Suprapubic skin (tissue), 3 donors: ENCODE data around the gene ORAI2.
"Not testable (repeated sequence)": the region's sequence is repeated elsewhere in the genome, so short reads cannot be mapped to it uniquely, and the experiment has no call there.

Source experiments
- CTCF ChIP-seq, 2 donors: fragments of 200-600 bp in 1 of 2; fragments of 450-650 bp in 1 of 2; sonication (generic) in 1 of 2; IDR thresholded peaks; one replicate each; pipeline ENCODE4 v1.5.1; 2016 to 2019; ENCODE audit warnings: antibody characterized with exemption in 2 of 2, mild to moderate bottlenecking in 1 of 2, moderate library complexity in 1 of 2
- EP300 ChIP-seq: sonication (generic); formaldehyde crosslinking; IDR thresholded peaks from one replicate; pipeline ENCODE4 v1.6.1; 2017; ENCODE audit warnings: antibody characterized with exemption
- POLR2A ChIP-seq, 2 donors: fragments of 450-650 bp; IDR thresholded peaks; one replicate each; pipeline ENCODE4 v1.6.1; 2017; ENCODE audit warnings: antibody characterized with exemption in 2 of 2, mild to moderate bottlenecking in 2 of 2, moderate library complexity in 2 of 2

GRCh38 chr7:102496861-102497260 lies 63.5 kb downstream of the ORAI2 start:
- not testable (repeated sequence) for TF ChIP-seq CTCF (IDR thresholded peaks at IDR 0.05); EP300; POLR2A (IDR thresholded peaks at IDR 0.05)
